Subcutaneous adipose tissue (tissue), 4 donors: ENCODE results near the gene C1QTNF6. TPM values are rescaled to one million over a fixed set of nuclear protein-coding genes. Genes with fewer than 3 reads are reported as not detected.

Experiments used
- CTCF ChIP-seq: fragments of 450-650 bp; IDR thresholded peaks from one replicate; pipeline ENCODE4 v1.5.1; 2016; ENCODE audit warnings: low read depth, mild to moderate bottlenecking, control low read depth, antibody characterized with exemption, moderate library complexity
- total RNA-seq, 4 donors: library from RNA; depleted of rRNA; stranded (reverse); fragments of >200 nt; gene quantifications; one replicate each; pipeline ENCODE4 v1.1.0, GENCODE V29; 2016

The C1QTNF6 gene
- total RNA-seq, 4 donors from 2014 or later: 0.33 to 3.2 (median 2.4) TPM

- TF ChIP-seq CTCF: no peak
Observed at GRCh38 chr22:37231406-37232139, 43.5 kb upstream of the C1QTNF6 start.

GRCh38 chr22:37230673-37231405 is 42.8 kb upstream of the C1QTNF6 start:
- TF ChIP-seq CTCF: no peak

- TF ChIP-seq CTCF: no peak
Observed at GRCh38 chr22:37229805-37230672, 42.0 kb upstream of the C1QTNF6 start.

GRCh38 chr22:37229012-37229804 is 41.2 kb upstream of the C1QTNF6 start:
- no peak for TF ChIP-seq CTCF

GRCh38 chr22:37228106-37229011 is 40.3 kb upstream of the C1QTNF6 start:
- TF ChIP-seq CTCF: no peak

- TF ChIP-seq CTCF: no peak
Observed at GRCh38 chr22:37226514-37226913, 38.5 kb upstream of the C1QTNF6 start.
